Small intestine (tissue), 16 donors: ENCODE data around the gene NIM1K. TPM values are rescaled to one million over a fixed set of nuclear protein-coding genes. Genes with fewer than 3 reads are reported as not detected.
A peak's percentile ranks its signal among the peaks of the same experiment; 100 is the strongest.

Experiments used
- DNase-seq, 2 donors: peaks; one replicate each; pipeline versions ENCODE4 v3.0.0 to v3.0.0-alpha.2; 2013
- FAIRE-seq: peaks from 2 replicates; lab custom pipeline; 2012; peaks lifted over from hg19 to GRCh38; lab: Jason Lieb, UNC
- H3K27ac ChIP-seq, 3 donors: one replicate each; pipeline ENCODE4 v1.5.1; 2013; ENCODE audit warnings: low read length in 2 of 3, mild to moderate bottlenecking in 2 of 3, control low read depth in 1 of 3, inconsistent platforms in 1 of 3, low read depth in 1 of 3, moderate library complexity in 1 of 3
- H3K27me3 ChIP-seq, 3 donors: one replicate each; pipeline ENCODE4 v1.6.1; 2013; ENCODE audit warnings: low read length in 3 of 3, inconsistent platforms in 1 of 3; ENCODE audit not compliant: control insufficient read depth in 3 of 3, insufficient read depth in 3 of 3
- H3K36me3 ChIP-seq, 3 donors: one replicate each; pipeline ENCODE4 v1.6.1; 2013; ENCODE audit warnings: low read length in 3 of 3, inconsistent platforms in 1 of 3, low read depth in 1 of 3, mild to moderate bottlenecking in 1 of 3, moderate library complexity in 1 of 3; ENCODE audit not compliant: control insufficient read depth in 3 of 3, insufficient read depth in 2 of 3
- H3K4me1 ChIP-seq, 3 donors: one replicate each; pipeline ENCODE4 v1.6.1; 2013; ENCODE audit warnings: low read length in 2 of 3, inconsistent platforms in 1 of 3, low read depth in 1 of 3, mild to moderate bottlenecking in 1 of 3, moderate library complexity in 1 of 3; ENCODE audit not compliant: control insufficient read depth in 3 of 3, insufficient read depth in 2 of 3
- H3K4me3 ChIP-seq, 3 donors: one replicate each; pipeline ENCODE4 v1.5.1; 2013; ENCODE audit warnings: low read length in 3 of 3, control low read depth in 1 of 3, inconsistent platforms in 1 of 3, low read depth in 1 of 3, mild to moderate bottlenecking in 1 of 3, moderate library complexity in 1 of 3
- H3K9me3 ChIP-seq, 2 donors: one replicate each; pipeline ENCODE4 v1.6.1; 2013; ENCODE audit warnings: low read depth in 1 of 2, low read length in 1 of 2; ENCODE audit not compliant: control insufficient read depth in 2 of 2, insufficient read depth in 1 of 2
- WGBS, 3 donors: extraction: QIAGEN DNeasy Blood & Tissue Kit; methylation state at CpG; one replicate each; pipeline ENCODE4 v1.1.7; 2013; 5-methylcytosine and 5-hydroxymethylcytosine counted together
- long read RNA-seq, 10 donors: transcript quantifications; one replicate each; lab custom pipeline, GENCODE V29; 2026
- polyA plus RNA-seq, 4 donors: library from polyadenylated mRNA; stranded (reverse) in 3 of 4; unstranded in 1 of 4; fragments of 200-250 nt in 3 of 4; fragments of 120-200 nt in 1 of 4; gene quantifications; one replicate each; pipeline versions ENCODE4 v1.2.1 to v1.2.3, GENCODE V29; 2013
- donor health status: healthy with polysubstance abuse.
- donor health status: control.
- donor health status: control.
- donor health status: Bipolar disorder and iron deficiency.
- donor health status: healthy.

The NIM1K gene
- polyA plus RNA-seq = under 1 TPM in 2 of 4 donors, not detected in 2; 0.12 to 0.42 TPM
- long read RNA-seq, donor 1 = 0 reads
- long read RNA-seq, donor 2 = 0 reads
- long read RNA-seq, donor 3, partial matches to known transcripts = 10 of 10 reads
- long read RNA-seq, donor 3, other reads (novel, unspliced or antisense) = 0 of 10 reads
- long read RNA-seq, donor 4 = 0 reads
- long read RNA-seq, donor 5 = 0 reads
- long read RNA-seq, donor 6 = 0 reads
- long read RNA-seq, donor 7, partial matches to known transcripts = 0 of 1 reads
- long read RNA-seq, donor 7, other reads (novel, unspliced or antisense) = 0 of 1 reads
- long read RNA-seq, donor 8 = 0 reads
- long read RNA-seq, donor 9 = 0 reads
- long read RNA-seq, donor 10, partial matches to known transcripts = 0 of 1 reads
- long read RNA-seq, donor 10, other reads (novel, unspliced or antisense) = 0 of 1 reads

DNA sequence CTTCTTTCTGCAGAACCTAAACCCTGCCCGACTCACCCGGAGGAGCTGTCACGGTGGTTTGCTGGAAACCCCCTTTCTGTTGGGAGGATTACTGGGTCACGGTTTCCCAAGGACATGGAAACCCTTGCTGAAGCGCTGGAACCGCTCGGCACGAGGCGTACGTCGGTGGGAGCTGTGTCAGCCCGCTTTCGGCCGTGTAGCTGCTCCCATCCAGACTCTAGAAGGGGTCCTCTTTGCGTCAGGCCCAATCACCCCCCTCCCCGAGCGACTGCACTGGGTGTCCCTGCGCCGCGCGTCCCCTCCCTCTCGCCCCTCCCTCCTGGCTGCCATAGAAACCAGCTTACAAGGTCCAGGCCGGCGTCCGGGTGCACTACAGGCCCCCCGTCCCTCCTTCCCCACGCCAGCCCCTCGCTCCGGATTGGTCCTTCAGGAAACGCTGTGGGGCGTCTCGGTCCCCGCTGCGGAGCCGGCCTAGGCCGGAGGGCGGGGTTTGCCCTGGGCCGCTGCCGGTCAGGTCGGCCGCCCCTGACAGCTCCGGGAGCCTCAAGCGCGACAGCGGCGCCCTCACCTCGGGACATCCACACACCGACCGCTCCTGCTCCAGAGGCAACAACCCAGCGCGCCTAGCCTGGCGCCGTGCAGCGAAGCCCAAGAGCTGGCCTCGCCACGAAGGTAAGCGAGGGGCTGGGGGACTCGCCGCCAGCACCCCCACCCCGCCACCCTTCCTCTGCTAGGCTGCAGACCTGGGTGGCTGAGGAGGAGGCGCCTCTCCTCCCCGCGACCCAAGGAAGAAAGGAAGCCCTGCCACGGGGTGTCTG lies at the start of gene NIM1K:
TSS of gene NIM1K (plus strand) at position 486 of the 818 bp plus-strand sequence. CDS start 53,551 bp downstream, outside the sequence.
- Histone ChIP-seq H3K4me3 (peak within 1 kb of the TSS; percentile 21 to 60 (median 36)), H3K36me3 (no peaks in the 10 kb centered on the region), H3K9me3 (no peaks in the 10 kb centered on the region), H3K27me3 (peaks cover 0 to 32% (median 4%) of the 10 kb centered on the region in 3 donors), H3K4me1 (peaks cover 0 to 9% (median 4%) of the 10 kb centered on the region in 3 donors), H3K27ac (peak within 1 kb of the TSS in 1 of 3 donors; percentile 23)
- DNase-seq = peak; percentile 9 to 65
- WGBS, 3 donors = 1 to 2% (median 1%) methylated on average over 50 to 64 of the region's 64 CpGs
- no peak for FAIRE-seq

- DNase-seq = no peak
- no peaks in the 10 kb centered on the region for H3K4me1 ChIP-seq
Observed at GRCh38 chr5:43145071-43145470, 47.0 kb upstream of the NIM1K start.

DNA sequence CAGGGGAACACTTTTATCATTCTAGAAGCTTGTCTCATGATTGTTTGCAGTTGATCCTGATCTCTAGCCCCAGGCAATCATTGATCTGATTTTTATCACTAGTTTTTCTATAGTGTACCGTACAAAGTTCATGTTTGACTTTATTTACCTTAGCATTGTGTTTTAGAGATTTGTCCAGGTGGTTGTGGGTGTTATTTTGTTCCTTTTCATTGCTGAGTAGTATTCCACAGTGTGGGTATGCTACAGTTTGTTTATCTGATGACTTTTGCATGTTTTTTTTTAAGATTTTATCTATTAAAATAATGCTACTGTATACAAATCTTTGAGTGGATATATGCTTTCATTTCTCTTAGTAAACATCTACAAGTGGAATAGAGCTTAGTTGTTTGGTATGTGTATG lies 45.1 kb upstream of the NIM1K start:
- 95 to 97% (median 96%) methylated on average over 1 of the region's 1 CpG for WGBS, 3 donors
- no peak overlapping the region for H3K27ac ChIP-seq
- no peak for DNase-seq
- peaks cover 0 to 34% (median 2%) of the 10 kb centered on the region in 3 donors for H3K36me3 ChIP-seq
- H3K9me3 ChIP-seq = no peaks in the 10 kb centered on the region
- no peak overlapping the region for H3K4me3 ChIP-seq
- no peak for FAIRE-seq
- H3K4me1 ChIP-seq = no peaks in the 10 kb centered on the region
- no peaks in the 10 kb centered on the region for H3K27me3 ChIP-seq

More at GRCh38 chr5:43145071-43145470, 47.0 kb upstream of the NIM1K start:
- WGBS, 3 donors = 93 to 97% (median 97%) methylated on average over 3 of the region's 3 CpGs
- Histone ChIP-seq H3K27ac (no peak overlapping the region), H3K9me3 (no peaks in the 10 kb centered on the region), H3K36me3 (peaks cover 0 to 27% (median 2%) of the 10 kb centered on the region in 3 donors), H3K4me3 (no peak overlapping the region), H3K27me3 (no peaks in the 10 kb centered on the region)
- no peak for FAIRE-seq

DNA sequence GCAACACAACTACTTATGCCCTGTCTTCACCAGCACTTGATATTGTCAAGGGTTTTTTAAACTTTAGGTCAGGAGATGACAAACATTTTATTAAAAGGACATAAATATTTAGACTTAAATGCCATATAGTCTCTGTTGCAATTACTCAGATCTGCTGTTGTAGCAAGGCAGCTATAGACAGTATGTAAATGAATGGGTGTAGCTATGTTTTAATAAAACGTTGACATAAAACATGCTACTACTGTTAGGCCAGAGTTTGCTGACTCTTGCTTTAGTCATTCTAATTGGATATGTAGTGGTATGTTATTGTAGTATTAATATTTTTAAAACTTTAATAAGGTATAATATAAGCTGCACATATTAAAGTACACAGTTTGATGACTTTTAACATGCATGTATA lies 43.6 kb upstream of the NIM1K start:
- no peak overlapping the region for H3K4me3 ChIP-seq
- WGBS, 3 donors = 56 to 78% (median 77%) methylated on average over 1 of the region's 1 CpG
- FAIRE-seq = no peak

DNA sequence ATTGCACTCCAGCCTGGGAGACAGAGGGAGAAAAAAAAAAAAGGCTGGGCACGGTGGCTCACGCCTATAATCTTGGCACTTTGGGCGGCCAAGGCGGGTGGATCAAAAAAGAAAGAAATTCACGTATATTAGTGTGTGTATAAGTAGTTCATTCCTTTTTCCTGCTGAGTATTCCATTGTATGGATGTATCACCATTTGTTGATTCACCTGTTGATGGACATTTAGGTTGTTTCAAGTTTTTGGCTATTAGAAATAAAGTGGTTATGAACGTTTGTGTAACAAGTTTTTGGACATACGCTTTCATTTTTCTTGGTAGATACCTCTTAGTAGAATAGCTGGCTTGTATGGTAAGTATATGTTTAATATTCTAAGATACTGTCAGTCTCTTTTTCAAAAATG lies 42.8 kb upstream of the NIM1K start:
- Histone ChIP-seq H3K27ac (no peak overlapping the region), H3K9me3 (no peaks in the 10 kb centered on the region), H3K36me3 (peaks cover 0 to 33% (median 2%) of the 10 kb centered on the region in 3 donors), H3K27me3 (no peaks in the 10 kb centered on the region), H3K4me1 (no peaks in the 10 kb centered on the region), H3K4me3 (no peak overlapping the region)
- WGBS, 3 donors = 92 to 93% (median 93%) methylated on average over 7 of the region's 7 CpGs
- DNase-seq (no peak), FAIRE-seq (no peak)

More for the DNA sequence above, 43.6 kb upstream of the NIM1K start:
- Histone ChIP-seq H3K27me3 (no peaks in the 10 kb centered on the region), H3K36me3 (peaks cover 0 to 33% (median 2%) of the 10 kb centered on the region in 3 donors), H3K27ac (no peak overlapping the region), H3K9me3 (no peaks in the 10 kb centered on the region), H3K4me1 (no peaks in the 10 kb centered on the region)
- DNase-seq = no peak

GRCh38 chr5:43150075-43150474 lies 42.0 kb upstream of the NIM1K start:
- Histone ChIP-seq H3K4me1 (no peaks in the 10 kb centered on the region), H3K9me3 (no peaks in the 10 kb centered on the region), H3K4me3 (no peak overlapping the region), H3K36me3 (peaks cover 0 to 31% (median 2%) of the 10 kb centered on the region in 3 donors), H3K27ac (no peak overlapping the region), H3K27me3 (no peaks in the 10 kb centered on the region)
- 91 to 96% (median 92%) methylated on average over 2 of the region's 2 CpGs for WGBS, 3 donors
- FAIRE-seq (no peak), DNase-seq (no peak)

DNA sequence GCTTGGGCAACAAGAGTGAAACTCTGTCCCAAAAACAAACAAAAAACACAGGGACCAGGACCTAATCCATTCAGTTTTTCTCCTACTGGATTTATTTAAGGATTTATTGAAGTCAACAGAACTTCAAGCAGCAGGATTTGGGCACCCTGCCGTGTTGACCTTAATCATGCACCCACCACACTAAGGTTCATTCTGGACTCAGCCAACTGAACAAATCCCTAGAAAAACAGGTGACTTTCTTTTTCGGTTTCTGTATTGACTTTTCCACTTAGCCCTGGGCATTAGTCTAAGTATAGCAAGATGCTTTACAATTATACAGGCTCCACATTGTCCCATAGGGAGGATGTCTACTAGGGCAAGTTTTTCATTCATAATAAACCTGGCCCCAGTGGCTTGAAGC lies 41.3 kb upstream of the NIM1K start:
- Histone ChIP-seq H3K36me3 (peaks cover 0 to 28% (median 2%) of the 10 kb centered on the region in 3 donors), H3K4me1 (no peaks in the 10 kb centered on the region), H3K4me3 (no peak overlapping the region), H3K27ac (no peak overlapping the region), H3K9me3 (no peaks in the 10 kb centered on the region), H3K27me3 (no peaks in the 10 kb centered on the region)
- WGBS, 3 donors = 73 to 85% (median 78%) methylated on average over 2 of the region's 2 CpGs
- DNase-seq = no peak
- FAIRE-seq = no peak

DNA sequence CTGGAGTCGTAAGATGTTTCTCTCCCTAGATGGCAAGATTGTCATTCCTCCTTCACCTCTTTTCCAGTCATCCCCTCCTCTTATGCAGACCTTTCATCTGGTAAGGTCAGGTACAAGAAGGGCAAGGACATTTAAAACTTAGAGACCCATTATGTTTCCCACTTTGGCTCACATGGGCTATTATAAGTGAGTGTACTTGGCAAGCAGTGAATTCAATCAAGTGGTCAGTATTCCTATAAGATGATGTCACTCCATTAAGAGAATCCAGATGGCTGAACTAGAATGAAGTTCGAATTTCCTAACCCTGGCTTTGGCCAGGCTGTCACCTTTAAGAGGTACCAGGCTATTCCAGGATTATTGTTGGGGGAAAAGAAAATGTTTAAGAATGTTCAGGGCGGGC lies 39.1 kb upstream of the NIM1K start:
- H3K9me3 ChIP-seq = no peaks in the 10 kb centered on the region
- WGBS, 3 donors = 89 to 96% (median 92%) methylated on average over 3 of the region's 3 CpGs
- H3K4me3 ChIP-seq = no peak overlapping the region
- DNase-seq = no peak
- no peaks in the 10 kb centered on the region for H3K27me3 ChIP-seq
- peaks cover 0 to 25% (median 2%) of the 10 kb centered on the region in 3 donors for H3K36me3 ChIP-seq
- no peak for FAIRE-seq
- H3K4me1 ChIP-seq = no peaks in the 10 kb centered on the region
- no peak overlapping the region for H3K27ac ChIP-seq
